ENCODE results near the gene TMEM92. TPM values are rescaled to one million over a fixed set of nuclear protein-coding genes. Genes with fewer than 3 reads are reported as not detected.
A peak's percentile ranks its signal among the peaks of the same experiment; 100 is the strongest.
"Not testable (repeated sequence)": the region's sequence is repeated elsewhere in the genome, so short reads cannot be mapped to it uniquely, and the experiment has no call there.

Gene TMEM92
- total RNA-seq, 1 donor from 2014 or later = 3.5 TPM

- H3K36me3 Mint-ChIP-seq (ENCODE audit: low read depth) = no peaks in the 10 kb centered on the region
- H3K27ac Mint-ChIP-seq (ENCODE audit: unreplicated experiment) = peak overlapping the region; percentile 84
- DNase-seq (ENCODE audit: low read depth, low spot score) = peak; percentile 45
- TF ChIP-seq CTCF (conservative IDR thresholded peaks at IDR 0.05) = no peak
- peaks cover 30% of the 10 kb centered on the region for H3K27me3 Mint-ChIP-seq (ENCODE audit: low read depth)
- H3K4me1 Mint-ChIP-seq = peaks cover 56% of the 10 kb centered on the region
- peak overlapping the region; percentile 76 for H3K4me3 Mint-ChIP-seq
- H3K9me3 Mint-ChIP-seq = no peaks in the 10 kb centered on the region
Observed at GRCh38 chr17:50270435-50271362, 3.6 kb upstream of the TMEM92 start.

- not testable (repeated sequence) for H3K36me3 Mint-ChIP-seq (ENCODE audit: low read depth); DNase-seq (ENCODE audit: low read depth, low spot score)
- H3K27me3 Mint-ChIP-seq (ENCODE audit: low read depth) = peaks cover 30% of the 10 kb centered on the region
Observed at GRCh38 chr17:50271363-50271750, 2.9 kb upstream of the TMEM92 start.

GRCh38 chr17:50272246-50272645 is 2.0 kb upstream of the TMEM92 start:
- no peak for DNase-seq (ENCODE audit: low read depth, low spot score)
- no peak for TF ChIP-seq CTCF (conservative IDR thresholded peaks at IDR 0.05)
- Mint-ChIP-seq H3K4me1 (peaks cover 51% of the 10 kb centered on the region), H3K27ac (ENCODE audit: unreplicated experiment) (no peak overlapping the region), H3K9me3 (no peaks in the 10 kb centered on the region), H3K36me3 (ENCODE audit: low read depth) (no peaks in the 10 kb centered on the region), H3K27me3 (ENCODE audit: low read depth) (peaks cover 38% of the 10 kb centered on the region), H3K4me3 (peak overlapping the region; percentile 42)

More at GRCh38 chr17:50271363-50271750, 2.9 kb upstream of the TMEM92 start:
- Mint-ChIP-seq H3K4me1 (peaks cover 51% of the 10 kb centered on the region), H3K4me3 (peak overlapping the region; percentile 76), H3K27ac (ENCODE audit: unreplicated experiment) (peak overlapping the region; percentile 84)
- H3K9me3 Mint-ChIP-seq = not testable (repeated sequence)

- H3K4me3 Mint-ChIP-seq = peak overlapping the region; percentile 42
- H3K36me3 Mint-ChIP-seq (ENCODE audit: low read depth) = no peaks in the 10 kb centered on the region
- H3K4me1 Mint-ChIP-seq = peaks cover 46% of the 10 kb centered on the region
- TF ChIP-seq CTCF (conservative IDR thresholded peaks at IDR 0.05) = peak; percentile 93
- peak; percentile 79 for DNase-seq (ENCODE audit: low read depth, low spot score)
- H3K9me3 Mint-ChIP-seq = no peaks in the 10 kb centered on the region
- H3K27ac Mint-ChIP-seq (ENCODE audit: unreplicated experiment) = no peak overlapping the region
- H3K27me3 Mint-ChIP-seq (ENCODE audit: low read depth) = peaks cover 39% of the 10 kb centered on the region
Observed at GRCh38 chr17:50272711-50273653, 1.3 kb upstream of the TMEM92 start.

- Mint-ChIP-seq H3K9me3 (no peaks in the 10 kb centered on the region), H3K4me1 (peaks cover 39% of the 10 kb centered on the region), H3K4me3 (no peak overlapping the region)
Observed at GRCh38 chr17:50273654-50274040, 619 bp upstream of the TMEM92 start.

More at GRCh38 chr17:50273654-50274040, 619 bp upstream of the TMEM92 start:
- no peak for TF ChIP-seq CTCF (conservative IDR thresholded peaks at IDR 0.05)
- H3K27ac Mint-ChIP-seq (ENCODE audit: unreplicated experiment) = no peak overlapping the region
- H3K36me3 Mint-ChIP-seq (ENCODE audit: low read depth) = no peaks in the 10 kb centered on the region
- no peak for DNase-seq (ENCODE audit: low read depth, low spot score)
- peaks cover 39% of the 10 kb centered on the region for H3K27me3 Mint-ChIP-seq (ENCODE audit: low read depth)
